ENCODE results near the gene UGDH. TPM values are rescaled to one million over a fixed set of nuclear protein-coding genes. Genes with fewer than 3 reads are reported as not detected.

The UGDH gene
- polyA plus RNA-seq, 1 donor (not counting 4 experiments of a cell fraction or from before 2014, with no cell fraction given) = 39.4 TPM

- no peaks in the 10 kb centered on the region for H3K36me3 ChIP-seq (ENCODE audit: control insufficient read depth in 2 of 2, extremely low read depth in 1 of 2, insufficient read depth in 2 of 2, low read length in 2 of 2)
- no peak overlapping the region for H3K9ac ChIP-seq (ENCODE audit: control insufficient read depth, extremely low read depth, insufficient read depth, low read length)
- no peak overlapping the region for H3K4me2 ChIP-seq (ENCODE audit: control insufficient read depth, extremely low read depth, insufficient read depth, low read depth, low read length)
- no peaks in the 10 kb centered on the region for H3K27me3 ChIP-seq (ENCODE audit: control insufficient read depth, extremely low read depth, insufficient read depth, low read length)
- DNase-seq (ENCODE audit: low read depth, low spot score) (no peak), FAIRE-seq (no peak)
- TF ChIP-seq CTCF (optimal IDR thresholded peaks at IDR 0.05 in 1 of 3, IDR thresholded peaks at IDR 0.05 in 1 of 3, conservative IDR thresholded peaks at IDR 0.05 in 1 of 3; ENCODE audit: extremely low read depth in 1 of 3, insufficient read depth in 2 of 3, low read length in 3 of 3) = no peak
- no peak for TF ChIP-seq EZH2 (IDR thresholded peaks at IDR 0.05; ENCODE audit: low read length)
- peaks cover 8% of the 10 kb centered on the region for H3K4me1 ChIP-seq (ENCODE audit: control insufficient read depth, extremely low read depth, insufficient read depth, low read length)
- no peaks in the 10 kb centered on the region for H3K79me2 ChIP-seq (ENCODE audit: control insufficient read depth, insufficient read depth, low read length)
- no peaks in the 10 kb centered on the region for H3K9me1 ChIP-seq (ENCODE audit: control insufficient read depth, extremely low read depth, insufficient read depth, low read length)
- H4K20me1 ChIP-seq (ENCODE audit: control insufficient read depth, extremely low read depth, insufficient read depth, low read length) = no peaks in the 10 kb centered on the region
- no peak overlapping the region for H3K4me3 ChIP-seq (ENCODE audit: control insufficient read depth in 2 of 3, extremely low read depth in 1 of 3, insufficient read depth in 2 of 3, low read depth in 1 of 3, low read length in 3 of 3)
- dilution Hi-C loops (cut with MboI; ENCODE audit: extremely low pct_ligation_motif_present, low sequenced_read_pairs) = no loop called here
- H3K27ac ChIP-seq (ENCODE audit: control insufficient read depth, insufficient read depth, low read length) = no peak overlapping the region
- no peak overlapping the region for H2AFZ ChIP-seq (ENCODE audit: control insufficient read depth, low read length)
- H3K9me3 ChIP-seq (ENCODE audit: control insufficient read depth, low read depth, low read length) = no peaks in the 10 kb centered on the region
Measured at GRCh38 chr4:39562792-39563191, 35.6 kb upstream of the UGDH start.

GRCh38 chr4:39559626-39560025, 32.4 kb upstream of the UGDH start:
- Histone ChIP-seq H3K27ac (ENCODE audit: control insufficient read depth, insufficient read depth, low read length) (no peak overlapping the region), H4K20me1 (ENCODE audit: control insufficient read depth, extremely low read depth, insufficient read depth, low read length) (no peaks in the 10 kb centered on the region), H3K4me2 (ENCODE audit: control insufficient read depth, extremely low read depth, insufficient read depth, low read depth, low read length) (no peak overlapping the region), H2AFZ (ENCODE audit: control insufficient read depth, low read length) (no peak overlapping the region), H3K9me1 (ENCODE audit: control insufficient read depth, extremely low read depth, insufficient read depth, low read length) (no peaks in the 10 kb centered on the region), H3K4me1 (ENCODE audit: control insufficient read depth, extremely low read depth, insufficient read depth, low read length) (no peaks in the 10 kb centered on the region), H3K79me2 (ENCODE audit: control insufficient read depth, insufficient read depth, low read length) (no peaks in the 10 kb centered on the region), H3K4me3 (ENCODE audit: control insufficient read depth in 2 of 3, extremely low read depth in 1 of 3, insufficient read depth in 2 of 3, low read depth in 1 of 3, low read length in 3 of 3) (no peak overlapping the region), H3K9ac (ENCODE audit: control insufficient read depth, extremely low read depth, insufficient read depth, low read length) (no peak overlapping the region), H3K9me3 (ENCODE audit: control insufficient read depth, low read depth, low read length) (no peaks in the 10 kb centered on the region), H3K27me3 (ENCODE audit: control insufficient read depth, extremely low read depth, insufficient read depth, low read length) (no peaks in the 10 kb centered on the region), H3K36me3 (ENCODE audit: control insufficient read depth in 2 of 2, extremely low read depth in 1 of 2, insufficient read depth in 2 of 2, low read length in 2 of 2) (no peaks in the 10 kb centered on the region)
- FAIRE-seq = no peak
- no peak for DNase-seq (ENCODE audit: low read depth, low spot score)
- no peak for TF ChIP-seq CTCF (optimal IDR thresholded peaks at IDR 0.05 in 1 of 3, IDR thresholded peaks at IDR 0.05 in 1 of 3, conservative IDR thresholded peaks at IDR 0.05 in 1 of 3; ENCODE audit: extremely low read depth in 1 of 3, insufficient read depth in 2 of 3, low read length in 3 of 3)
- no peak for TF ChIP-seq EZH2 (IDR thresholded peaks at IDR 0.05; ENCODE audit: low read length)
- dilution Hi-C loops (cut with MboI; ENCODE audit: extremely low pct_ligation_motif_present, low sequenced_read_pairs) = no loop called here
